ENCODE measurements around the gene CREBBP. TPM values are rescaled to one million over a fixed set of nuclear protein-coding genes. Genes with fewer than 3 reads are reported as not detected.

The CREBBP gene
- total RNA-seq, 1 donor from 2014 or later, result 33.5 TPM

DNA sequence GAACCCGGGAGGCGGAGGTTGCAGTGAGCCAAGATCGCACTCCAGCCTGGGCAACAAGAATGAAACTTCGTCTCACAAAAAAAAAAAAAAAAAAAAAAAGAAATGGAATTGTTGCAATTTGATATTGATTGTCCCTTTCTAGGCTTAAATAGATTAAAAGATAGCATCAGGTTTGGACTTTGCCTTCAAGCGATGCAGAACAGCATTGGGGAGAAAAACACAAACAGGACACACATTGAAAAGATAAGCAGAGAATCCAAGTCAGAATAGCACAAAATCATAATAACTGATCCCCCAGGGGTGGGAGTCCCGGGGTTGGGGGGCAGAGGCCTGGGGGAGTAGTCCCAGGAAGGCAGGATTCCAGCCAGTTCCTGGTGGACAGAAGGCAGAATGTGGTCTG, 3.9 kb upstream of the CREBBP start:
- no peaks in the 10 kb centered on the region for H3K27me3 ChIP-seq (ENCODE audit: low read depth)
- H3K9me3 ChIP-seq (replicated peaks), result no peaks in the 10 kb centered on the region
- TF ChIP-seq, protein P1, sequence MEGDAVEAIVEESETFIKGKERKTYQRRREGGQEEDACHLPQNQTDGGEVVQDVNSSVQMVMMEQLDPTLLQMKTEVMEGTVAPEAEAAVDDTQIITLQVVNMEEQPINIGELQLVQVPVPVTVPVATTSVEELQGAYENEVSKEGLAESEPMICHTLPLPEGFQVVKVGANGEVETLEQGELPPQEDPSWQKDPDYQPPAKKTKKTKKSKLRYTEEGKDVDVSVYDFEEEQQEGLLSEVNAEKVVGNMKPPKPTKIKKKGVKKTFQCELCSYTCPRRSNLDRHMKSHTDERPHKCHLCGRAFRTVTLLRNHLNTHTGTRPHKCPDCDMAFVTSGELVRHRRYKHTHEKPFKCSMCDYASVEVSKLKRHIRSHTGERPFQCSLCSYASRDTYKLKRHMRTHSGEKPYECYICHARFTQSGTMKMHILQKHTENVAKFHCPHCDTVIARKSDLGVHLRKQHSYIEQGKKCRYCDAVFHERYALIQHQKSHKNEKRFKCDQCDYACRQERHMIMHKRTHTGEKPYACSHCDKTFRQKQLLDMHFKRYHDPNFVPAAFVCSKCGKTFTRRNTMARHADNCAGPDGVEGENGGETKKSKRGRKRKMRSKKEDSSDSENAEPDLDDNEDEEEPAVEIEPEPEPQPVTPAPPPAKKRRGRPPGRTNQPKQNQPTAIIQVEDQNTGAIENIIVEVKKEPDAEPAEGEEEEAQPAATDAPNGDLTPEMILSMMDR (IDR thresholded peaks at IDR 0.05; ENCODE audit: borderline replicate concordance), result no peak
- no peak for DNase-seq
- intact Hi-C loops (cut with micrococcal nuclease), result no loop called here
- H3K36me3 ChIP-seq, result no peaks in the 10 kb centered on the region
- H3K27ac ChIP-seq (replicated peaks), result no peak overlapping the region
- H3K4me1 ChIP-seq, result peaks cover 10% of the 10 kb centered on the region
- no peak overlapping the region for H3K4me3 ChIP-seq

DNA sequence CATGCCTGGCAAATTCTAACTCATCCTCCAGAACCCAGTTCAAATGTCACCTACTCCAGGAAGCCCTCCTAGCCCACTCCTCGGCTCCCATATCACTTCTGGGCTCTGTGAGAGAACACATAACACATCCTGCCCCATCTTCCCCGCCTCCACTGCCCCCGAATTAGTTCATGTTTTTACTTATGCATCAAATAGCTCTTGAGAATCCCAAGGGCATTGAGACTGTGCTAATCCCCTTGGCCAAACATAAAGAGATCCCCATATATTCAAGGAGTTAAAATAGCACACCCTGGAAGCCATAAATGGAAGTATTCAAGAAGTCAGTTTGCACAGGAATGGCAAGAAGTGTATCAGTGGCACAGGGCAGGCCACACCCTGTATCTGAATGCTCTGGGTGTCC, 2.0 kb upstream of the CREBBP start:
- TF ChIP-seq, protein P1 (IDR thresholded peaks at IDR 0.05; ENCODE audit: borderline replicate concordance), result no peak
- intact Hi-C loops (cut with micrococcal nuclease), result no loop called here
- peaks cover 28% of the 10 kb centered on the region for H3K4me1 ChIP-seq
- DNase-seq, result no peak
- H3K27ac ChIP-seq (replicated peaks), result no peak overlapping the region
- no peaks in the 10 kb centered on the region for H3K9me3 ChIP-seq (replicated peaks)
- H3K4me3 ChIP-seq, result no peak overlapping the region
- H3K27me3 ChIP-seq (ENCODE audit: low read depth), result no peaks in the 10 kb centered on the region
- H3K36me3 ChIP-seq, result no peaks in the 10 kb centered on the region

DNA sequence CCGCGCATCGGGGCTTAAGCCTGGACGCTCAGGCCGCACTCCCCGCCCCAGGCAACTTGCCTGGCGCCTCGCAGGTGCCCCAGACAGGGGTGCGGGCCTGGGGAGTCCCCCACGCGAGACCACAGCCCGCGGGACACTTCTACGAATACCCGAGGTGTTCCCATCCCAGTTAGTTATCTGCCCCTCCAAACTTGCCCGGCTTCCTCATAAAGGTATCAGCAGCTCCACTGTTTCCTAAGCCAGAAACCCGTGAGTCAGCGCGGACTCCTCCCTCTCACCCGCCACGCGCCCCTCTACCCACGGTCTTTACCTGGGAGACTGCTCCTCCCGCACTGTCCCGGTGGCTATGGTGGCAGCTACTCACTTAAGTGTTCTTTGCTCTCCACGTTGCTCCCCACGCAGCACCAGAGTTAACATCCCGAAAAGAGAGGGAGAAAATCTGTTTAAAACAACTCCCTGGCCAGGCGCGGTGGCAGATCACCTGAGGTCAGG, 1.0 kb upstream of the CREBBP start:
- TF ChIP-seq, protein P1 (IDR thresholded peaks at IDR 0.05; ENCODE audit: borderline replicate concordance), result no peak
- intact Hi-C loops (cut with micrococcal nuclease), result no loop called here
- H3K4me1 ChIP-seq, result peaks cover 38% of the 10 kb centered on the region
- no peak overlapping the region for H3K27ac ChIP-seq (replicated peaks)
- no peaks in the 10 kb centered on the region for H3K36me3 ChIP-seq
- DNase-seq, result no peak
- peak overlapping the region; percentile 93 for H3K4me3 ChIP-seq
- no peaks in the 10 kb centered on the region for H3K9me3 ChIP-seq (replicated peaks)
- H3K27me3 ChIP-seq (ENCODE audit: low read depth), result no peaks in the 10 kb centered on the region

DNA sequence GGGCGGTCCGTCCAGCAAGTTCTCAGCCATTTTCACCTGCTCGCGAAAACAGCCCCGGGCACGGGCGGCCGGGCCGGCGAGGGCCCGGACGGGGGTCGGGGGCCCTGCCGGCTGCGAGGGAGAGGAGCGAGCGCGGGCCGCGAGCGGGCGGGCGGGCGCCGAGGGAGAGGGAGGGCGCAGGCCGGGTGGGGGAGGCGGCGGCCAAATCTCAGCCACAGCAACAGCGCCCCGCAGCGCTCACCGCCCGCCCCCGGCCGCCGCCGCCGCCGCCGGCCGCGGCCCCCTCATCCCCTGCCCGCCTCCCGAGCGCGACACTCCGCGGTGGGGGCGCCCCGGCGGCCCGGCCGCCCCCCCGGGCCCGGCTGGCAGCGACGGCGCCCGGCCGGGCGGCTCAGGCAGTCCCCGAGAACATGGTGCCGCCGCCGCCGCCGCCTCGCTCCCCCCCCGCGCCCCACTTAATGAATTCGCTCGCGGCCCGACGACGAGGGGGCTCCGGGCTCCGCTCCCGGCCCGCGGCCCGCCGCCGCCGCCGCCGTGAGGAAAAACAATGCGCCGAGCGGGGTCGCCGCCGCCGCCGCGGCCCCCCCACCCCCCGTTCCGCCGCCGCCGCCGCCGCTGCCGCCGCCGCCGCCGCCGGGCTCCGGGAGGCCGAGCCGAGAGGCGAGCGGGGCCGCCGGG, 487 bp downstream of the CREBBP start:
- intact Hi-C loops (cut with micrococcal nuclease), result no loop called here
- TF ChIP-seq, protein P1 (IDR thresholded peaks at IDR 0.05; ENCODE audit: borderline replicate concordance), result peak; percentile 36
- Histone ChIP-seq H3K4me3 (peak overlapping the region; percentile 93), H3K27me3 (ENCODE audit: low read depth) (no peaks in the 10 kb centered on the region), H3K4me1 (peaks cover 53% of the 10 kb centered on the region), H3K9me3 (replicated peaks) (no peaks in the 10 kb centered on the region), H3K27ac (replicated peaks) (peak overlapping the region; percentile 88), H3K36me3 (no peaks in the 10 kb centered on the region)
- DNase-seq, result peak; percentile 82

DNA sequence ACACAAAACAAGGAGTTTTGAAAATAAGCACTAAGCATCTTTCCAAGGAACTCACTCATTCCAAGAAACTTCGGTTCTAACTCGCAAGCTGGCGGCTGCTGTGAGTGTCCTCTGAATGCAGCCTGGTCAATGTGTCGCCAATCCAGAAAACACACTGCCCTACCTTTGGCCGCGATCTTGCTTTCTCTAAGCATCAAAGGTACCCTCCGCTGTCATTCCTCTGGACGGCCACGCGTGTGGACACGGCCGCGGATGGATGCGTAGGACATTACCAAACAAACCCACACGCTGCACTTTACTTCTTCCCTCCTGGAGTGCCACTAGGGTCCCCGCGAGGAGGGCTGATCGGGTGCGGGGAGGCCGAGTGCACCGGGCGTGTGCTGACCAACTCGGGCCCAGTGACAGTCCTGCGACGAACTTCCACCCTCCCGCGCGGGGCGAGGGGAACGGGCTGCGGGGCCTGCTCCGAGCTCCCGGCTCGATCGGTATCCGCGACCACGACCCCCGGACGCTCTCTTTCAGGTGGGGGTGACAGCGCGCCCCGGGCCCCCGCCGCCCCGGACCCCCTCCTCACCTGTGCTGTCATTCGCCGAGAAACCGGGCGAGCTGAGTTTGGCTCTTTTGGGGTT, 1.1 kb downstream of the CREBBP start:
- Histone ChIP-seq H3K4me1 (peaks cover 60% of the 10 kb centered on the region), H3K27me3 (ENCODE audit: low read depth) (no peaks in the 10 kb centered on the region), H3K36me3 (no peaks in the 10 kb centered on the region), H3K9me3 (replicated peaks) (no peaks in the 10 kb centered on the region), H3K4me3 (peak overlapping the region; percentile 93), H3K27ac (replicated peaks) (peak overlapping the region; percentile 72)
- DNase-seq, result peak; percentile 36
- TF ChIP-seq, protein P1 (IDR thresholded peaks at IDR 0.05; ENCODE audit: borderline replicate concordance), result no peak
- intact Hi-C loops (cut with micrococcal nuclease), result no loop called here

Data from left ventricle myocardium inferior (tissue), 1 donor.